Measurements from ENCODE around the gene IL1A.

Gene IL1A

DNA sequence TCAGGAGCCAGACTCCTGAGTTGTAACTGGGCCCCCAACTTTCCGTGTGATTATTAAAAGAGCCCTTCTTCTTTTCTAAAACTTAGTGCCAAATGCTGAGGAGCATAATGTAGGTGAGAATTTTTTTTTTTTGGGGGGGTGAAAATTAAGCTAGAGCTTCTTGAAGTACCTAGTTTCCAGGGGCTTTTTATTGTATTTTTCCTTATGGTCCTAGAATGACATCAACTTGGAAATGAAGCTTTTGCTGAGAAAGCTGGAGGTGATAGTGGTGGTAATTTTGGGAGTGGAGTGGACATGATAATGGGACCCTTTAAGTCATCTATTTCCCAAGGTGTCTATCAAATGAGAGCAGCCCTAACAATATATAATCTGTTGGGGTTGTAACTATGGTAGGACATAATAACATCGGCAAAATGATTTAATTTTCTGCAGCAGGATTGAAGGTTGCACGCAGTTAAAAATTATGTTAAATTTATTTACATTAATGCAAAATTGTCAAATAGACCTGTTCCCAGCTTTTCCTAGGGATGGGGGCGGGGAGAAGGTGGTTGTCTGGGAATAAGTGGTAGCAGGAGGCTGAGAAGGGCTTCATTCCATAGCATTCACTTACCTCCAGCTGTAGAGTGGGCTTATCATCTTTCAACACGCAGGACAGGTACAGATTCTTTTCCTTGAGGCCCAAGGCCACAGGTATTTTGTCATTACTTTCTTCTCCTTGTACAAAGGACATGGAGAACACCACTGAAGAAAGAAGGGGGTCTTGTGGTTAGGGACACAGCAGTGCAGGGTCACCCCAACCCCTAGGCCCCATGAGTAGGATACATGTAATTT is 46.6 kb upstream of the IL1A start:
- H3K27me3 ChIP-seq (ENCODE audit: insufficient read depth, insufficient read length): no peaks in the 10 kb centered on the region
- no peaks in the 10 kb centered on the region for H3K36me3 ChIP-seq (ENCODE audit: insufficient read depth, insufficient read length, low read length)
- TF ChIP-seq YY1 (IDR thresholded peaks at IDR 0.05; ENCODE audit: insufficient read depth, insufficient read length) (no peak), SUZ12 (IDR thresholded peaks at IDR 0.05; ENCODE audit: extremely low read depth, insufficient read depth, insufficient read length) (no peak), ZNF274 (IDR thresholded peaks at IDR 0.05; ENCODE audit: low read depth, low read length) (no peak)
- H3K4me3 ChIP-seq (ENCODE audit: insufficient read length, low read depth): no peak overlapping the region
- no peak for DNase-seq (ENCODE audit: low read depth, low spot score)
- no peak overlapping the region for H3K9ac ChIP-seq (ENCODE audit: insufficient read length, low read depth)
- peaks cover 3% of the 10 kb centered on the region for H3K4me1 ChIP-seq (ENCODE audit: insufficient read depth, insufficient read length)
- no peaks in the 10 kb centered on the region; the same call in 1 of the 2 replicates for H3K9me3 ChIP-seq (ENCODE audit: insufficient read depth, low read length)

DNA sequence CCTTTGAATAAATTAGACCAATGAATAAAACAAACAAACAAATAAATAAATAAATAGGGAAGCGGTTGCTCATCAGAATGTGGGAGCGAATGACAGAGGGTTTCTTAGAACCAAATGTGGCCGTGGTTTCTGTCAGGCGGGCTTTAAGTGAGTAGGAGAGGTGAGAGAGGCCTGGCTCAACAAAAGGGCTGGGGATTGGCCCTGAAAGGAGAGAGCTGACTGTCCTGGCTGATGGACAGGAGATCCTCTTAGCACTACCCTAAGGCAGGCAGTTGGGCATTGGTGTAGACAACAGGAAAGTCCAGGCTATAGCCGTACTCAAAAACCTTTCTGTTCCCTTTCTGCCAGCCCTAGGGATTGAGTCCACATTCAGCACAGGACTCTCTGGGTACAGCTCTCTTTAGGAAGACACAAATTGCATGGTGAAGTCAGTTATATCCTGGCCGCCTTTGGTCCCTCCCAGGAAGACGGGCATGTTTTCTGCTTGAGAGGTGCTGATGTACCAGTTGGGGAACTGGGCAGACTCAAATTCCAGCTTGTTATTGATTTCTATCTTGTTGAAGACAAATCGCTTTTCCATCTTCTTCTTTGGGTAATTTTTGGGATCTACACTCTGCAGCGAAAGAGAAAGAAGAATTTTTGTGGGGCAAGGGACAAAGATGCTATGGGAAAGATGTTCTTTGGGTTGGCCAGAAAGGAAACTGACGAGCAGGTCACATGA is 45.8 kb upstream of the IL1A start:
- Histone ChIP-seq H3K4me3 (ENCODE audit: insufficient read length, low read depth) (no peak overlapping the region), H3K9ac (ENCODE audit: insufficient read length, low read depth) (no peak overlapping the region), H3K9me3 (ENCODE audit: insufficient read depth, low read length) (no peaks in the 10 kb centered on the region; the same call in 1 of the 2 replicates), H3K4me1 (ENCODE audit: insufficient read depth, insufficient read length) (peaks cover 3% of the 10 kb centered on the region), H3K27me3 (ENCODE audit: insufficient read depth, insufficient read length) (no peaks in the 10 kb centered on the region), H3K36me3 (ENCODE audit: insufficient read depth, insufficient read length, low read length) (no peaks in the 10 kb centered on the region)
- no peak for DNase-seq (ENCODE audit: low read depth, low spot score)
- TF ChIP-seq YY1 (IDR thresholded peaks at IDR 0.05; ENCODE audit: insufficient read depth, insufficient read length) (no peak), ZNF274 (IDR thresholded peaks at IDR 0.05; ENCODE audit: low read depth, low read length) (no peak), SUZ12 (IDR thresholded peaks at IDR 0.05; ENCODE audit: extremely low read depth, insufficient read depth, insufficient read length) (no peak)

DNA sequence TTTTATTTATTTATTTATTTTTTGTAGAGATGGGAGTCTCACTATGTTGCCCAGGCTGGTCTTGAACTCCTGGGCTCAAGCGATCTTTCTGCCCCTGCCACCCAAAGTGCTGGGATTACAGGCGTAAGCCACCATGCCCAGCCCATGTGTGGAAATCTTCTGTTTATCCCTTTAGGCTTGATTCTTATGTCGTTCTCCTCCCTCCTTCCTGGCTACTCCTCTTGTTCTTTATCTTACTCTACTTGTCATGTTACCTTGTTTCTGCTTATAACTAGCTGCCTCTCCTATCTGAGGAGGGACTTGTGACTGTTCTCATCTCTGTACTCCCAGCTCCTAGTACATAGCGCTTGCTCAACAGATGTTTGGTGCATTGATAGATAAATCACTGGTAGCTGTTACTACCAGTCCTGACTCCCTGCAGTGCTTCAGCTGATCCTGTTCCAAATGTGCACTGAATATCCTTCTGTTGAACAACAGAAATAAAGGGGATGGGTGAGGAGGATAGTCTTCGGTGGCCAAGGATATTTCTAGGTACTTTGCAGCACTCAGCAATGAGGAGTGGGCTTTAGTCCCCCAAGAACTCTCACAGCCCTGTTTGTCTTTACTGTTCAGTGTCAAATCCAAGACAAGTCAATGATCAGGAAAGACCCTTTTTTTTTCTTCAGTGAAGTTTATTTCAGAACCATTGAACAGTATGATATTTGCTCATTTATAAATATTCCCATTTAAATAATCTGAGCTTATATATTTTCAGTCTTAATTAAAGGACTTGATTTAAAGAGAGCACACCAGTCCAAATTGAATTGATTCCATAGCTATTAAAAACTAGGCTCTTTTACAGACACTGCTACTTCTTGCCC is 45.0 kb upstream of the IL1A start:
- Histone ChIP-seq H3K27me3 (ENCODE audit: insufficient read depth, insufficient read length) (no peaks in the 10 kb centered on the region), H3K9ac (ENCODE audit: insufficient read length, low read depth) (no peak overlapping the region), H3K36me3 (ENCODE audit: insufficient read depth, insufficient read length, low read length) (no peaks in the 10 kb centered on the region), H3K9me3 (ENCODE audit: insufficient read depth, low read length) (no peaks in the 10 kb centered on the region; the same call in 1 of the 2 replicates), H3K4me3 (ENCODE audit: insufficient read length, low read depth) (no peak overlapping the region), H3K4me1 (ENCODE audit: insufficient read depth, insufficient read length) (peaks cover 3% of the 10 kb centered on the region)
- no peak for DNase-seq (ENCODE audit: low read depth, low spot score)
- no peak for TF ChIP-seq YY1 (IDR thresholded peaks at IDR 0.05; ENCODE audit: insufficient read depth, insufficient read length)
- no peak for TF ChIP-seq SUZ12 (IDR thresholded peaks at IDR 0.05; ENCODE audit: extremely low read depth, insufficient read depth, insufficient read length)
- TF ChIP-seq ZNF274 (IDR thresholded peaks at IDR 0.05; ENCODE audit: low read depth, low read length): no peak

GRCh38 chr2:112828251-112828691 is 44.0 kb upstream of the IL1A start:
- DNase-seq (ENCODE audit: low read depth, low spot score): no peak
- no peaks in the 10 kb centered on the region for H3K36me3 ChIP-seq (ENCODE audit: insufficient read depth, insufficient read length, low read length)
- no peak overlapping the region for H3K9ac ChIP-seq (ENCODE audit: insufficient read length, low read depth)
- H3K4me1 ChIP-seq (ENCODE audit: insufficient read depth, insufficient read length): peaks cover 1% of the 10 kb centered on the region
- no peaks in the 10 kb centered on the region for H3K27me3 ChIP-seq (ENCODE audit: insufficient read depth, insufficient read length)
- TF ChIP-seq YY1 (IDR thresholded peaks at IDR 0.05; ENCODE audit: insufficient read depth, insufficient read length): no peak
- H3K9me3 ChIP-seq (ENCODE audit: insufficient read depth, low read length): no peaks in the 10 kb centered on the region; the same call in 1 of the 2 replicates
- H3K4me3 ChIP-seq (ENCODE audit: insufficient read length, low read depth): no peak overlapping the region

DNA sequence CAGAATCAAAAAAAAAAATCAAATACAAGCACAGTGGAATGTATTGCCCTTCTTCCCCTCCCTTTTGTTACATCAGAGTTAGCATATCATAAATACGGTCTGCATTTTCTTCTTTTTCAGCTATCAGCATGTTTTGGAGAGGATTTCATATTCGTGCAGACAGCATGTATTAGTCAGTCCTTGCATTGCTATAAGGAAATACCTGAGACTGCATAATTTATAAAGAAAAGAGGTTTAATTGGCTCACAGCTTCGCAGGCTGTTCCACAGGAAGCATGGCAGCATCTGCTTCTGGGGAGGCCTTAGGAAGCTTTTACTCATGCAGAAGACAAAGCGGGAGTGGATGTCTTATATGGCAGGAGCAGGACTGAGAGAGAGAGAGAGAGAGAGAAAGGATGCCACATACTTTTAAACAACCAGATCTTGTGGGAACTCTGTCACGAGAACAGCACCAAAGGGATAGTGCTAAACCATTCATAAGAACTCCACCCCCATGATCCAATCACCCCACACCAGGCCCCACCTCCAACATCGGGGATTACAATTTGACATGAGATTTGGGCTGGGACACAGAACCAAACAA is 43.4 kb upstream of the IL1A start:
- no peaks in the 10 kb centered on the region; the same call in 1 of the 2 replicates for H3K9me3 ChIP-seq (ENCODE audit: insufficient read depth, low read length)
- TF ChIP-seq ZNF274 (IDR thresholded peaks at IDR 0.05; ENCODE audit: low read depth, low read length): no peak
- TF ChIP-seq SUZ12 (IDR thresholded peaks at IDR 0.05; ENCODE audit: extremely low read depth, insufficient read depth, insufficient read length): no peak
- no peak for TF ChIP-seq YY1 (IDR thresholded peaks at IDR 0.05; ENCODE audit: insufficient read depth, insufficient read length)
- H3K27me3 ChIP-seq (ENCODE audit: insufficient read depth, insufficient read length): no peaks in the 10 kb centered on the region
- no peak for DNase-seq (ENCODE audit: low read depth, low spot score)
- no peak overlapping the region for H3K4me3 ChIP-seq (ENCODE audit: insufficient read length, low read depth)
- no peak overlapping the region for H3K9ac ChIP-seq (ENCODE audit: insufficient read length, low read depth)
- no peaks in the 10 kb centered on the region for H3K36me3 ChIP-seq (ENCODE audit: insufficient read depth, insufficient read length, low read length)
- H3K4me1 ChIP-seq (ENCODE audit: insufficient read depth, insufficient read length): no peaks in the 10 kb centered on the region

DNA sequence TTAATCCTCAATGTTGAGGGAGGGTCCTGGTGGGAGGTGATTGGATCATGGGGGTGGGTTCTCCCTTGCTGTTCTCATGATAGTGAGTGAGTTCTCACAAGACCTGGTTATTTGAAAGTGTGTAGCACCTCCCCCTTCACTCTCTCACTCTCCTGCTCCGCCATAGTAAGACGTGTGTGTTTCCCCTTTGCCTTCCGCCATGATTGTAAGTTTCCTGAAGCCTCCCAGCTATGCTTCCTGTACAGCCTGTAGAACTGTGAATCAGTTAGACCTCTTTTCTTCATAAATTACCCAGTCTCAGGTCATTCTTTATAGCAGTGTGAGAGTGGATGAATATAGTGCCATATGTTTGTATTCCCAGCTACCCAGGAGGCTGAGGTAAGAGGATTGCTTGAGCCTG is 42.7 kb upstream of the IL1A start:
- Histone ChIP-seq H3K9me3 (ENCODE audit: insufficient read depth, low read length) (no peaks in the 10 kb centered on the region; the same call in 1 of the 2 replicates), H3K4me3 (ENCODE audit: insufficient read length, low read depth) (no peak overlapping the region), H3K9ac (ENCODE audit: insufficient read length, low read depth) (no peak overlapping the region), H3K27me3 (ENCODE audit: insufficient read depth, insufficient read length) (no peaks in the 10 kb centered on the region), H3K36me3 (ENCODE audit: insufficient read depth, insufficient read length, low read length) (no peaks in the 10 kb centered on the region), H3K4me1 (ENCODE audit: insufficient read depth, insufficient read length) (no peaks in the 10 kb centered on the region)
- no peak for TF ChIP-seq ZNF274 (IDR thresholded peaks at IDR 0.05; ENCODE audit: low read depth, low read length)
- no peak for TF ChIP-seq SUZ12 (IDR thresholded peaks at IDR 0.05; ENCODE audit: extremely low read depth, insufficient read depth, insufficient read length)
- no peak for TF ChIP-seq YY1 (IDR thresholded peaks at IDR 0.05; ENCODE audit: insufficient read depth, insufficient read length)
- no peak for DNase-seq (ENCODE audit: low read depth, low spot score)
